Superior temporal gyrus (tissue), 1 donor: Measurements from ENCODE around the gene STARD7.
"Not testable (repeated sequence)": the region's sequence is repeated elsewhere in the genome, so short reads cannot be mapped to it uniquely, and the experiment has no call there.

ENCODE experiments used
- DNase-seq: peaks from one replicate; pipeline ENCODE4 v3.0.0-alpha.2; 2016; ENCODE audit errors: extremely low spot score

The STARD7 gene

GRCh38 chr2:96148410-96149217 lies 60.0 kb downstream of the STARD7 start:
- no peak for DNase-seq

DNA sequence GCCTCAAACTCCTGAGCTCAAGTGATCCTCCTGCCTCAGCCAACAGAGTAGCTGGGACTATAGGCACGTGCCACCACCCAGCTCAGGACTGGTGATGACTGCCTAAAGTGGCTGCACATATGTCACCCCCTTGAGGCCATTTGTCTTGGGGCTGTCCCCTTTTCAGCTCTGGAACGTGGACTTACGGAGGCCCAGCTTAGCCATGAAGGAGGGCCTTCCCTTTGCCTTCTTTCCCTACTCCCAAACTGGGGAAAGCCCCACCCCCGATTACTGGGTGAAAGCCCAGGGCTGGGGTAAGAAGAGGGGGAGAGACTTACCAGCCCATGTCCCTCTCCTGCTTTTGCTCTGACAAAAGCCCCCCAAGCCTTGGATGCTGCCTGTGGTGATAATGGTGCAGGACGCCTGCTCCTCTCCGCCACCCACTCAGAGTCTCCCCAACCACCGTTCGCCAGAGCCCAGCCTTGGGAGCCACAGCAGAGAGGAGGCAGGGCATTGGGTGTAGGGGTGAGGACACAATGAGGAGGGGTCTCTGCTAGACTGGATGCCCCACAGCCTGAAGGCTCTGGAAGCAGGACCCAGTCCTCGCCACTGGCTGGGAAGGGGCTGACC lies 60.9 kb downstream of the STARD7 start:
- no peak for DNase-seq

DNA sequence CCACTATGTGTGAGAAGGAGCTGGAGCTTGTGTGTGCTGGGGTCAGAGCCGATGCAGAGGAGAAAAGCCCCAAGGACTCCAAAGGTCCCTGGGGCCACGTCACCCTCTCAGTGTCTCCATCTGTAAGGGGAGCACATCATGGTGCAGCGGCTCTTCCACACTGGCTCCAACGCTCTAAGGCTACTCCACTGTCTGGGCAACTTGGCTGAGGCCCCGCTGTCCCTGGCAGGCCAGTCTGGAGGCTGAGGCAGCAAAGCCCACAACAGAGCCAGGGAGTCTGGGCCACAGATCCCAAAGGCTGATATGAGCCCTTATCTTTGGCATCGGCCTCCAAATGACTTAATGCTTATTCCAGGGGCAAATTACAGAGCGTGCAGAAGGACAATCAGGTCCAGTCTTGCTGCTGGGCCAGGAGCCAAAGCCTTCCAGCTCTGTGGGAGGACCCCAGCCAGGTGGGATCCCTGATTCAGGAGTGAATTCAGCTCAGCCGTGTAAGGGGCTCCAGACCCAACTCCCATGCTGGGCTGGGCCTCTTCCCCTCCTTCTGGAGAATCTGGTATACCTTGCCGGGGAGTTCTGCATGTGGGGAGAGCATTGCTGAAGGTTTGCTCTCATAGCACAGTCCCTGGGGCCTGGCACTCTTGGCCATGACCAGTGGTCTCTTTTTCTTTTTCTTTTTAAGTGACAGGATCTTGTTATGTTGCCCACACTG lies 61.6 kb downstream of the STARD7 start:
- DNase-seq, result no peak

DNA sequence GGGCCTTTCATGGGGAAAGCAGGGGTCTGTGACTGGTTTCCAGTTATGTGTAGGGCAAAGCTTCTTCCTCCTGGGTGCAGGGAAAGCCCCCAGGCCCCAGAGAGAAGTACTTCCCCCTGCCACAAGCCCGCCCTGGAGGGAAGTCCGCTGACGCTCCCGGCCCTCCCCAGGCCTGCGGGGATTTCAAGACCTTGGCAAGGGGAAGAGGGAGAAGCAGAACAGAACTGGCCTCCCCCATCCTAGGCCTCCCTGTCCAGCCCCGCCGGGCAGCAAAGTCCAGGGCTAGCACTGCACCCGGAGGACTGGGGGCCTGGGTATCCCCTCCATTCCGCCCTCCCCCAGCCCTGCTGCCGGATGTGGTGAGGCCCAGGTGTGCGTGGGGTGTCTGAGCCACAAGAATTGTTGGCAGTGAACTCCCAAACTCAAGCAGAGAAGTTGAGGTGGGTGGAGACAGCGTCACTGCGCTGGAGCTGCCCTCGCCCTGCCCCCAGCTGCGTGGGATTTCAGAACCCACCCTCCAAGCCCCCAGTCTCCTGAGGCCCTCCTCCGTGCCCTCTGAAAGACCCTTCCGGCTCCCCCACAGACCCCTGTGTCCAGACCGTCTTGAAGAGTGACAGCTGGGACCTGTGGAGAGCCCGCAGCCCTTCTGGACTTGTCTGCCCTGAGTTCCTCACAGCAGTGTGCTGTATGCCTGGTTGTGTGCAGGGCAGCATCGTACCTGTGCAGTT lies 62.3 kb downstream of the STARD7 start:
- DNase-seq, result no peak

DNA sequence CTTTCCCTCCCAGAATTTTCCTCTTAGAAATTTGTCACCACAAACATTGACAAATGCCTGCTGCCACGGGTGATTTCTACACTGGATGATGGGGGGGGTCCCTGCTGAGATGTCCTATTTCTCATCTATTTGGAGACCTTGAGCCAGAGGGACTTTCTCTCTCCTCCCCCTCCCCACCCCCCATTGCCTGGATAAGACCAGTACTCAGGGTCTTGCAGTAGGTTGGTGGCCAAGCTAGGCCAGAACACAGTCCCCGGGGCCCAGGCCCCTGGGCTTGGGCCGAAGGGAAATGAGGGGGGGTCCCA lies 62.8 kb downstream of the STARD7 start:
- no peak for DNase-seq

GRCh38 chr2:96145036-96145847 lies 63.4 kb downstream of the STARD7 start, which contains the start of gene DUSP2:
Gene DUSP2 (minus strand): TSS chr2:96145440. CDS start chr2:96145354, 86 bp downstream.
- DNase-seq, result peak; percentile 61

DNA sequence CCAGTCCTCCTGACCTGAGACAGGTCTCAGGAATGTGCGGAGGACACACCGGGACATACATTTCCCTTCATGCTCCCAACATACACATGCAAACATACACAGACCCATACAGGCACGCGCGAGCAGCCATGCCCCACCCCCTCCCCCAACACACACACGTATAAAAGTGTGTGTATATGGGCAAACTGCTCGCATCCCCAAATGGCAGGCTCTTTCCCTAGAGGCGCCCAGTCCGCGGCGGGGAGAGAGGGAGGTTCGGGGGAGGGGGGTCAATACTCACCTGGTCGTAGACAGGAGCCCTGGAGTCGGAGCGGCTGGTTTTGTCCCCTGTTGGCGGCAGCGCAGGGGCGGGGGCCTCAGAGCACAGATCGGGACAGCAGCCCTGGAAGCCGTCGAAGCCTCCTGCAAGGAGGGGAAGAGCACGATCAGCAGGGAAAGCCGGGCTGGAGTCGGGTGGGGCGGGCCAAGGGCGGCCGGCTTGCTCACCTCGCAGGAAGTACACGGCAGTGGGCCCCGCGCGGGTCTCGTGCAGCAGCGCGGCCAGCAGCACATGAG lies 64.1 kb downstream of the STARD7 start:
- DNase-seq, result no peak

GRCh38 chr2:96143848-96144480 lies 64.7 kb downstream of the STARD7 start:
- DNase-seq, result peak; percentile 21

GRCh38 chr2:96143231-96143847 lies 65.3 kb downstream of the STARD7 start:
- DNase-seq, result no peak

- DNase-seq, result no peak
Observed at GRCh38 chr2:96142217-96143113, 66.2 kb downstream of the STARD7 start.

DNA sequence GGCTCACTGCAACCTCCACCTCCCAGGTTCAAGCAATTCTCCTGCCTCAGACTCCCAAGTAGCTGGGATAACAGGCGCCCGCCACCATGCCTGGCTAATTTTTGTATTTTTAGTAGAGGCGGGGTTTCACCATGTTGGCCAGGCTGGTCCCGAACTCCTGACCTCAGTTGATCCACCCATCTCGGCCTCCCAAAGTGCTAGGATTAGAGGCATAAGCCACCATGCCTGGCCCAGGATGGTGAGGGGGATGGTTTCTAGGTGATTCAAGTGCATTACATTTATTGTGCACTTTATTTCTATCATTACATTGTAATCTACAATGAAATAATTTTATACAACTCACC lies 67.0 kb downstream of the STARD7 start:
- not testable (repeated sequence) for DNase-seq

DNA sequence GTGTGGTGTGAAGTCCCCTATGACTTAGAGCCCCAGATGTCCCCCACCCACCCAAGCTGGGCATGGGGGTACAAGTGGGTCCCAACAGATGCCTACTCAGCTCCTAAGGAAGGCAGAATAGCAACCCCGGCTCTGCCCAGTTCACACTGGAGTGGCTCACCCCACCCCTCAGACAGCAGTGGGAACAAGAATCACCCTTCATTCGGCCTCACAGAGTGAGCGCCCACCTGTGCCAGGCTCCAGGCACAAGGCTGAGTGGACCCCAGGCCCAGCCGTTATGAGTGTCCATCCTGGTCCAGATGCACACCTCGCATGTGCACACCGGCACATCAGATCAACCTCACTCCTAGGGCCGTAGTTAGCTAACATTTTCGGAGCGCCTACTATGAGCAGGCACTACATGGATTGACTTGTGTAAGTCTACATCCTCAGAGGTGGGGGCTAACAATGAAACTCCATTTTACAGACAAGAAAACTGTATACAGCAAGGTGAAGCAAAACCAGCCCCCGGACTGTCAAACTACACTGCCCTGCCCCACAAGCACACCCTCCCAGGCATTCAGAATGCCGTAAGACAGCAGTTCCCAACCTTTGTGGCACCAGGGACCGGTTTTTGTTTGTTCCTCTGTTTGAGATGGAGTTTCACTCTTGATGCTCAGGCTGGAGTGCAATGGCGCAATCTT lies 67.5 kb downstream of the STARD7 start:
- no peak for DNase-seq

DNA sequence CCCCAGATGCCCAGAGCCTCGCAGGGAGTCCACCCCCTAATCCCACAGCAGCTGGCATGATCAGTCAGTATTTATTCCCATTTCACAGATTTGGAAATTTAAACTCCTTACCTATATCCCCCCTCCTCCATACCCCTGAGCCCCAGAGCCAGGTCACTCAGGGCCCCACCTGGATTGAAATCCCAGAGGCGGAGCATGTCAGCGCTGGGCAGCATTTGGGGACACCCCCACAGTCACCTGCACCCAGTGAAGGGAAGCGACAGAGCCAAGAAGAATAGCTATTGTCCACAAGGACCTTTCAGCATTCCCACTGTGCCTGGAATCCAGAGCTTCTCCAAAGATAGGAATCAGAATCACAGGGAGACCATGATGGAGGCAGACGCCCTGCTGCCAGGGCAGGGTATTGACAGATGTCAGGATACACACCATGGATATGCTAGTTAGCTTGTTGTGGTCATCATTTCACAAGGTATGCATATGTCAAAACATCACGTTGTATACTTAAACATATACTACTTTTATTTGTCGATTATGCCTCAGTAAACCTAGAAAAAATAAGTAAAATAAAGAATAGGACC lies 69.4 kb downstream of the STARD7 start:
- DNase-seq, result no peak

DNA sequence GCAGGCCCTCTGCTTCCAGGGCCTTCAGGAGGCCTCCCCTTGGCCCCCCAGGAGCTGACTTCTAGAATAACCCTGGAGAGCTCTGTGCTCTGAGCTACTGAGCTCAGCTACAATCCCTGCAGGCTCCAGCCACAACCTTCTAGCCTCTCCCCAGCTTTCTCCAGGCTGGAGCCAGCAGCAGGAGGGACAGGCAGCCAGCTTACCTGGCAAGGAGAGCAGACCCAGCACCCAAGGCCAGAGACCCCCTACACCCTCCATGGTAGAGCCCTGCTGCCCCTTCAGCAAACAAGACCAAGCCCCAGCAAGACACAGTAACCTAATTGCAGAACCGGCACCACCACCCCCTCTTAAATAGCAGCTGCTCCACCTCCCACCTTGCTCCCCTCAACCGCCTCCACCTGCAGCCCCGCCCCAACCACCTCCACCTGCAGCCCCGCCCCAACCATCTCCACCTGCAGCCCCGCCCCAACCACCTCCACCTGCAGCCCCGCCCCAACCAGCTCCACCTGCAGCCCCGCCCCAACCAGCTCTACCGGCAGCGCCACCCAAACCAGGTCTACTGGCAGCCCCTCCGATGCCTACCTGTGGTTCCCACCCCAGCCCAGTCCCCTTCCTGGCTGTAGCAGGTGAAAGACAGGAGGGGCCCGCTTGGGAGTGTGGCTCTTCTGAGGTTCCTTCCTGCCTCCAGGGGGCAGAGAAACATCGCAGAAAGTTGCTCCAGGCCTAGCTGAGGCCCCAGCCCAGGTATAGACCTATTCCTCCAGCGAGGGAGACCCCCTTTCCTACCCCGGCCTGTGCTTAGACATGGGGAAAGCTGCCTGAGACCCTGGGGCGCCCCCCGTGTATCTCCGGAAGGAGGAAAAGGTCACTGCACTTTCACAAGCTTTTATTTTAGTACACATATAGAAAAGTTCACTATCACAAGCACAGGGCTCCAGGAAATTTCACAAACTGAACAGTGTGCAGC lies 70.2 kb downstream of the STARD7 start, which contains the start of gene ASTL:
Gene ASTL, minus strand, starts transcription at position 324 of the 967 bp plus-strand sequence. Its CDS starts 66 bp downstream, at position 258.
- peak; percentile 43 for DNase-seq

DNA sequence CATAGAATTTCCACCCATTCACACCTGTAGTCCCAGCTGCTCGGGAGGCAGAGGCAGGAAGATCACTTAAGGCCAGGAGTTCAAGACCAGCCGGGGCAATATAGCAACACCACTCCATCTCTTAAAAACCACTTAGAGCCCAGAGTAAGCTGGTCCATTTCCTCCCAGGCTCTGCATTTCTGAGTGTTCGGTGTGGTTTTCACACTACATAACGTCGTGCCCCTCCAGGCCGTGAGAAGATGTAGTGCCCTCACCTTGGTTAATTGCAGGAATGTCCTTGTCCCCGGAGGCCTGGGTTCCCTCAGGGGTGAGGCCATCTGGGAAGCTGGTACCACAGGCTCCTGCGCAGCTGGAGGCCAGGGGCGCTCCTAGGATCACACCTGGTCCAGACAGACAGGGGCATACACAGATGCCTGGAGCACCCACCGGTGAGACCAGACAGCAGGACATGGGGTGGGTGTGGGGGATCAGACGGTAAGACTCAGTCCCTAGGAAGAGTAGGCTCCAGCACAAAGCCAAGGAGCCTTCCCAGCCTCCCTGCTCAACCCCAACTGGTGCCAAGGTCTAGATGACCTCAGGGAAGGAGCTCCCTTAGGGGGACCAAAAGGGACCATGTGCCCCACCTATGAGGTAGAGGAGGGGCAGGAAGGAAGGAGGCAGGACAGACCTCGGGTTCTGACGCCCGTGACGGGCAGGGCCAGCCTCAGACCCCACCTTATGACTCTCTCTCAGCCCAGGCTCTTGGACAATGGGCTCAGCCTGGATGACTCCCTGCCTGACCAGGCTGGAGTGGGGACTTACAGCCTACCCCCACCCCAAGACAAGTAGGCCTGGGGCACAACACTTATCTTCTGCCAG lies 71.1 kb downstream of the STARD7 start:
- DNase-seq, result no peak
